ENCODE measurements around the gene TAS2R8.

Gene TAS2R8

GRCh38 chr12:10824957-10825356 is 17.9 kb upstream of the TAS2R8 start:
- H3K27ac ChIP-seq (replicated peaks): no peak overlapping the region
- no peak for DNase-seq (ENCODE audit: low read depth in 1 of 2, low spot score in 1 of 2)
- TF ChIP-seq SPI1 (IDR thresholded peaks at IDR 0.05; ENCODE audit: borderline replicate concordance, low read depth) (no peak), CTCF (IDR thresholded peaks at IDR 0.05; ENCODE audit: insufficient read depth, low read length) (no peak), REST (IDR thresholded peaks at IDR 0.05; ENCODE audit: insufficient replicate concordance, low read depth) (no peak), GABPA (IDR thresholded peaks at IDR 0.05; ENCODE audit: low read depth) (no peak), POLR2AphosphoS5 (IDR thresholded peaks at IDR 0.05; ENCODE audit: low read depth) (no peak)
- no peak overlapping the region for H3K4me3 ChIP-seq (replicated peaks; ENCODE audit: insufficient read depth, low read length)
- no peaks in the 10 kb centered on the region for H3K27me3 ChIP-seq (ENCODE audit: insufficient read depth, poor library complexity, severe bottlenecking)

- Histone ChIP-seq H3K27ac (replicated peaks) (no peak overlapping the region), H3K4me3 (replicated peaks; ENCODE audit: insufficient read depth, low read length) (no peak overlapping the region), H3K27me3 (ENCODE audit: insufficient read depth, poor library complexity, severe bottlenecking) (no peaks in the 10 kb centered on the region)
- no peak for DNase-seq (ENCODE audit: low read depth in 1 of 2, low spot score in 1 of 2)
- TF ChIP-seq CTCF (IDR thresholded peaks at IDR 0.05; ENCODE audit: insufficient read depth, low read length) (no peak), POLR2AphosphoS5 (IDR thresholded peaks at IDR 0.05; ENCODE audit: low read depth) (no peak), SPI1 (IDR thresholded peaks at IDR 0.05; ENCODE audit: borderline replicate concordance, low read depth) (no peak), GABPA (IDR thresholded peaks at IDR 0.05; ENCODE audit: low read depth) (no peak), REST (IDR thresholded peaks at IDR 0.05; ENCODE audit: insufficient replicate concordance, low read depth) (no peak)
Measured at GRCh38 chr12:10811883-10812536, 4.9 kb upstream of the TAS2R8 start.

- no peak within 1 kb of the TSS for H3K4me3 ChIP-seq (replicated peaks; ENCODE audit: insufficient read depth, low read length)
- DNase-seq (ENCODE audit: low read depth in 1 of 2, low spot score in 1 of 2): no peak
- TF ChIP-seq POLR2AphosphoS5 (IDR thresholded peaks at IDR 0.05; ENCODE audit: low read depth) (no peak), REST (IDR thresholded peaks at IDR 0.05; ENCODE audit: insufficient replicate concordance, low read depth) (no peak), CTCF (IDR thresholded peaks at IDR 0.05; ENCODE audit: insufficient read depth, low read length) (no peak), GABPA (IDR thresholded peaks at IDR 0.05; ENCODE audit: low read depth) (no peak), SPI1 (IDR thresholded peaks at IDR 0.05; ENCODE audit: borderline replicate concordance, low read depth) (no peak)
- H3K27ac ChIP-seq (replicated peaks): no peak within 1 kb of the TSS
- H3K27me3 ChIP-seq (ENCODE audit: insufficient read depth, poor library complexity, severe bottlenecking): no peaks in the 10 kb centered on the region
Measured at GRCh38 chr12:10810068-10810467, 3.0 kb upstream of the TAS2R8 start, which contains the start of gene TAS2R9. Gene TAS2R9 (minus strand): TSS chr12:10810168. CDS start chr12:10810075, 93 bp downstream.
